Type B pancreatic cell (in vitro differentiated cells): ENCODE measurements around the gene PTPN12. TPM values are rescaled to one million over a fixed set of nuclear protein-coding genes. Genes with fewer than 3 reads are reported as not detected.

Experiments used
- DNase-seq: peaks from one replicate; pipeline ENCODE4 v3.0.0; 2021; ENCODE audit warnings: mixed read lengths; ENCODE audit not compliant: unreplicated experiment; ENCODE audit errors: extremely low spot score
- H3K27ac Mint-ChIP-seq: 2 replicates; pipeline ENCODE4 v1.8.0; 2021; ENCODE audit warnings: mild to moderate bottlenecking, mixed read lengths
- H3K27me3 Mint-ChIP-seq: 2 replicates; pipeline ENCODE4 v1.8.0; 2021; ENCODE audit warnings: mixed read lengths
- H3K36me3 Mint-ChIP-seq: 2 replicates; pipeline ENCODE4 v1.8.0; 2021; ENCODE audit warnings: mixed read lengths
- H3K4me1 Mint-ChIP-seq: one replicate; pipeline ENCODE4 v1.8.0; 2021; ENCODE audit warnings: mixed read lengths; ENCODE audit not compliant: unreplicated experiment
- H3K4me3 Mint-ChIP-seq: 2 replicates; pipeline ENCODE4 v1.8.0; 2021; ENCODE audit warnings: mild to moderate bottlenecking, mixed read lengths
- H3K9me3 Mint-ChIP-seq: 2 replicates; pipeline ENCODE4 v1.8.0; 2021; ENCODE audit warnings: mixed read lengths
- total RNA-seq: library from RNA; stranded (reverse); gene quantifications from 2 replicates; pipeline ENCODE4 v1.2.1, GENCODE V29; 2021; ENCODE audit warnings: low replicate concordance
- TF ChIP-seq, protein P1 (sequence below): fragments of 200-600 bp; sonication (generic); conservative IDR thresholded peaks from 2 replicates; pipeline ENCODE4 v1.5.0; 2021; ENCODE audit warnings: antibody characterized with exemption, mild to moderate bottlenecking

The PTPN12 gene
- total RNA-seq, 1 donor from 2014 or later, result 76.7 TPM

DNA sequence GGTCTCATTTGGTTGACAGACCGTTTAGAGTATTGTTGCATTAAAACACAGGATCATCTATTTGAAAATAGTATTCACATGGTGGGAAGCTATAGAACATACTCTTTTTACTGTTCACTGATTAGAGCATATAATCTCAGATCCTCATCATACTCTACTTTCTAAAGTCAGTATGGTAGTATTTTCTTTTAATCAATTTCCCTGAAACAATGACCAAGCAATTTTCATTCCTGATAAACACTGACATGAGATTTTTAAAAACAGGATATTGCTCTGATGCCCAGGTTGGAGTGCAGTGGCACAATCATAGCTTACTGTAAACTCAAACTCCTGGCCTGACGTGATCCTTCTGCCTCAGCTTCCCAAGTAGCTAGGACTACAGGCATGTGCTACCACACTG, 63.9 kb downstream of the PTPN12 start:
- Mint-ChIP-seq H3K4me1 (no peaks in the 10 kb centered on the region), H3K27ac (no peak overlapping the region), H3K9me3 (no peaks in the 10 kb centered on the region), H3K36me3 (peaks cover 18% of the 10 kb centered on the region), H3K4me3 (no peak overlapping the region), H3K27me3 (no peaks in the 10 kb centered on the region)
- TF ChIP-seq, protein P1, sequence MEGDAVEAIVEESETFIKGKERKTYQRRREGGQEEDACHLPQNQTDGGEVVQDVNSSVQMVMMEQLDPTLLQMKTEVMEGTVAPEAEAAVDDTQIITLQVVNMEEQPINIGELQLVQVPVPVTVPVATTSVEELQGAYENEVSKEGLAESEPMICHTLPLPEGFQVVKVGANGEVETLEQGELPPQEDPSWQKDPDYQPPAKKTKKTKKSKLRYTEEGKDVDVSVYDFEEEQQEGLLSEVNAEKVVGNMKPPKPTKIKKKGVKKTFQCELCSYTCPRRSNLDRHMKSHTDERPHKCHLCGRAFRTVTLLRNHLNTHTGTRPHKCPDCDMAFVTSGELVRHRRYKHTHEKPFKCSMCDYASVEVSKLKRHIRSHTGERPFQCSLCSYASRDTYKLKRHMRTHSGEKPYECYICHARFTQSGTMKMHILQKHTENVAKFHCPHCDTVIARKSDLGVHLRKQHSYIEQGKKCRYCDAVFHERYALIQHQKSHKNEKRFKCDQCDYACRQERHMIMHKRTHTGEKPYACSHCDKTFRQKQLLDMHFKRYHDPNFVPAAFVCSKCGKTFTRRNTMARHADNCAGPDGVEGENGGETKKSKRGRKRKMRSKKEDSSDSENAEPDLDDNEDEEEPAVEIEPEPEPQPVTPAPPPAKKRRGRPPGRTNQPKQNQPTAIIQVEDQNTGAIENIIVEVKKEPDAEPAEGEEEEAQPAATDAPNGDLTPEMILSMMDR, result no peak
- no peak for DNase-seq

DNA sequence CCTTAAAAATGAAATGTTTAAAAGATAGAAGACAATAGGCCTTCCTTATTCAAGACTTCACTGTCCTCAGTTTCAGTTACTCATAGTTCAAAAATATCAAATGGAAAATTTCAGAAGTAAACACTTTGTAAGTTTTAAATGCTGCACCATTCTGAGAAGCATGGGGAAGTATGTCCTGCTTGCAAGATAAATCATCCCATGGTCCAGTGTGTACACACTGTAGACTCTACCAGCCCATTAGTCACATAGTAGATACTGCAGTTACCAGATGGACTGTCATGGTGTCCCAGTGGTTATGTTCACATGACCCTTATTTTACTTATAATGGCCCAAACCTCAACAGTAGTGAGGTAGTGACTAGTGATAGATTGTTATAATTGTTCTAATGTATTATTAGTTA, 69.5 kb downstream of the PTPN12 start:
- peaks cover 30% of the 10 kb centered on the region for H3K36me3 Mint-ChIP-seq
- H3K4me3 Mint-ChIP-seq, result no peak overlapping the region
- TF ChIP-seq, protein P1, result no peak
- no peaks in the 10 kb centered on the region for H3K27me3 Mint-ChIP-seq
- H3K9me3 Mint-ChIP-seq, result no peaks in the 10 kb centered on the region
- DNase-seq, result no peak
- H3K4me1 Mint-ChIP-seq, result no peaks in the 10 kb centered on the region
- no peak overlapping the region for H3K27ac Mint-ChIP-seq

DNA sequence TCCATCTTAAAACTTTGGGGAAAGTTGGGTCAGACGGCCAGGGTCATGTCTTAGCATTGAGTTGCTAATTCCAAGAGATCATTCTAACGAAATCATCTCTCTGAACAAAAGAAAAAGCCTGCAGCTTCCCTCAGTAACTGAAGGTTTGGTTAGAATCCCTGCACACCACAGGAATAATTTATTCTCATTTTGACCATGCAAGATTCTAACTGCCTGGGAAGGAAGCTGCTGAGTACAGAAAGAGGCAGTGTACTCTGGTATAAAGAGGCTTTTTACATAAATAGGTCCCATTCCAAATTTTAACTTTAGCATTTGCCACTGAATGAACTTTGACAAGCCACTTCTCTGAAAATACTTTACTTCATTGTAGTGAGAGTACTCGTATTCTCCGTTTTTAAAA, 82.2 kb downstream of the PTPN12 start:
- H3K4me1 Mint-ChIP-seq, result no peaks in the 10 kb centered on the region
- H3K9me3 Mint-ChIP-seq, result no peaks in the 10 kb centered on the region
- TF ChIP-seq, protein P1, result no peak
- no peak overlapping the region for H3K27ac Mint-ChIP-seq
- DNase-seq, result no peak
- peaks cover 21% of the 10 kb centered on the region for H3K36me3 Mint-ChIP-seq
- H3K4me3 Mint-ChIP-seq, result no peak overlapping the region
- no peaks in the 10 kb centered on the region for H3K27me3 Mint-ChIP-seq

DNA sequence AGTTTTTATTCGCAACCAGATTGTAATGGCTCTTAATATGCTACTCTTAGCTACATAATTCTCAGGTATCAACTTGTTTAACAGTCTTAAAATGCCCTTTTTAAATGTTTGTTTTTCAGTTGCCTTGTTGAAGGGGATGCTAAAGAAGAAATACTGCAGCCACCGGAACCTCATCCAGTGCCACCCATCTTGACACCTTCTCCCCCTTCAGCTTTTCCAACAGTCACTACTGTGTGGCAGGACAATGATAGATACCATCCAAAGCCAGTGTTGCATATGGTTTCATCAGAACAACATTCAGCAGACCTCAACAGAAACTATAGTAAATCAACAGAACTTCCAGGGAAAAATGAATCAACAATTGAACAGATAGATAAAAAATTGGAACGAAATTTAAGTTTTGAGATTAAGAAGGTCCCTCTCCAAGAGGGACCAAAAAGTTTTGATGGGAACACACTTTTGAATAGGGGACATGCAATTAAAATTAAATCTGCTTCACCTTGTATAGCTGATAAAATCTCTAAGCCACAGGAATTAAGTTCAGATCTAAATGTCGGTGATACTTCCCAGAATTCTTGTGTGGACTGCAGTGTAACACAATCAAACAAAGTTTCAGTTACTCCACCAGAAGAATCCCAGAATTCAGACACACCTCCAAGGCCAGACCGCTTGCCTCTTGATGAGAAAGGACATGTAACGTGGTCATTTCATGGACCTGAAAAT, 89.7 kb downstream of the PTPN12 start:
- DNase-seq, result no peak
- Mint-ChIP-seq H3K4me1 (no peaks in the 10 kb centered on the region), H3K9me3 (no peaks in the 10 kb centered on the region), H3K36me3 (peaks cover 26% of the 10 kb centered on the region), H3K27ac (no peak overlapping the region), H3K27me3 (no peaks in the 10 kb centered on the region), H3K4me3 (no peak overlapping the region)
- TF ChIP-seq, protein P1, result no peak

DNA sequence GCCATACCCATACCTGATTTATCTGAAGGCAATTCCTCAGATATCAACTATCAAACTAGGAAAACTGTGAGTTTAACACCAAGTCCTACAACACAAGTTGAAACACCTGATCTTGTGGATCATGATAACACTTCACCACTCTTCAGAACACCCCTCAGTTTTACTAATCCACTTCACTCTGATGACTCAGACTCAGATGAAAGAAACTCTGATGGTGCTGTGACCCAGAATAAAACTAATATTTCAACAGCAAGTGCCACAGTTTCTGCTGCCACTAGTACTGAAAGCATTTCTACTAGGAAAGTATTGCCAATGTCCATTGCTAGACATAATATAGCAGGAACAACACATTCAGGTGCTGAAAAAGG, 90.2 kb downstream of the PTPN12 start:
- peaks cover 22% of the 10 kb centered on the region for H3K36me3 Mint-ChIP-seq

More for the DNA sequence above, 90.2 kb downstream of the PTPN12 start:
- Mint-ChIP-seq H3K4me3 (no peak overlapping the region), H3K4me1 (no peaks in the 10 kb centered on the region), H3K27me3 (no peaks in the 10 kb centered on the region), H3K27ac (no peak overlapping the region), H3K9me3 (no peaks in the 10 kb centered on the region)
- TF ChIP-seq, protein P1, result no peak
- no peak for DNase-seq
